Fibroblast of gingiva (primary cell): Measurements from ENCODE around the gene PTGES3L.

ENCODE experiments used
- DNase-seq: peaks from one replicate; pipeline ENCODE4 v3.0.0-alpha.2; 2011; ENCODE audit warnings: low read depth

Gene PTGES3L

DNA sequence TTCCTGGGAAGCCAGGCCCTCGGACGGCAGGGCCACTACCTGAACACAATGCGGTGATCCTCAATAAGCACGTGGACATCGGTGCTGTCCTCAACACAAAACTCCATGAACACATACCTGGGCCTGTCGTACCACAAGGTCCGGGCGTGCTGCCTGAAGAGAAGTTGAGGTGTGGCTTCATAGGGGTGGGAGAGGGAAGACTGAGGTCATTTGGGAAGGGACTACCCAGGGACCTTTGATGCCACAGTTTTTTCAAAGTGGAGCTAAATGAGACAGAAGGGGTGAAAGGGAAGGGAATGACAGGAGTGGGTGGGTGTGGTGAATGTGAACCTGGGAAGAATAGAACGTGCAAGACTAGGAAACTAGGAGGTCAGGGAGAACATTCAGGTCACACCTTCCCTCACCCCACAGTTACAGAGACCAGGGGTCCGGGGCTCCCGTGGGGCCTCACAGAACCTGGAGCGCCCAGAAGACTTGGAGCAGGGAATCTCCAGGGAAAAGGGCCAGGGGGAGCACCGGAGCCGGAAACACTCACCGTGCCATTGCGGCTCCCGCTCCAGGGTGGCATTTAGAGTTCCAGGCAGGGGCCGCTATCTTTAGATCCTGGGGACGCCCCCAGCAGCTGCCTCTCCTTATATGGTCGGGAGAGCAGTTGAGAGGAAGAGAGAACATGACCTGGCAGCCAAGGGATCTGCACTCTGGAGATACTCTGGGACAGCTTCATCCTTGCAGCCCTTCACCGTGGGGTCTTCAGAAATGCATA, at the start of gene PTGES3L:
Gene PTGES3L, minus strand, starts transcription at position 570 of the 763 bp plus-strand sequence. Its CDS starts 27 bp downstream, at position 543.
- no peak for DNase-seq

DNA sequence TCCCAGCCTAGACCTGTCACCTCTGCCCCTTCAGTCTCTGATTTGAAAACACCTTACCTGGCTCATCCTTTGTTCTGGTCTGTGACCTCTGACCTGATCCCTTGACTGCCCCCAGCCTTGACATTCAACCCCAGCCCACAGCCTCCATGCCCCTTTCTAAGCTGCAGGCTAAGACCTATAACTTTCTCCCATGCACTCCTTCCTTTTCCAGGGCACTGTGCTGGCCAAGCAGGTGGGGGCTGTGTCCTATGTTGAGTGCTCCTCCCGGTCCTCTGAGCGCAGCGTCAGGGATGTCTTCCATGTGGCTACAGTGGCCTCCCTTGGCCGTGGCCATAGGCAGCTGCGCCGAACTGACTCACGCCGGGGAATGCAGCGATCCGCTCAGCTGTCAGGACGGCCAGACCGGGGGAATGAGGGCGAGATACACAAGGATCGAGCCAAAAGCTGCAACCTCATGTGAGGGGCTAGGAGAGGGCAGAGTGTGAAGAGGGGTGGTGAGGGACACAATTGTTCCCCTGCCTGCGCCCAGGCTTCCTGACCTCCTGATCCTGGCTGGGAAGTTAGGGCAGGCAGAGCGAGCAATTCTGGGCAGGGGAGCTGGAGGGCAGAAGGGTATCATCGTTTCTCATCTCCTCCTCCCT, 48.5 kb upstream of the PTGES3L start:
- DNase-seq: no peak

DNA sequence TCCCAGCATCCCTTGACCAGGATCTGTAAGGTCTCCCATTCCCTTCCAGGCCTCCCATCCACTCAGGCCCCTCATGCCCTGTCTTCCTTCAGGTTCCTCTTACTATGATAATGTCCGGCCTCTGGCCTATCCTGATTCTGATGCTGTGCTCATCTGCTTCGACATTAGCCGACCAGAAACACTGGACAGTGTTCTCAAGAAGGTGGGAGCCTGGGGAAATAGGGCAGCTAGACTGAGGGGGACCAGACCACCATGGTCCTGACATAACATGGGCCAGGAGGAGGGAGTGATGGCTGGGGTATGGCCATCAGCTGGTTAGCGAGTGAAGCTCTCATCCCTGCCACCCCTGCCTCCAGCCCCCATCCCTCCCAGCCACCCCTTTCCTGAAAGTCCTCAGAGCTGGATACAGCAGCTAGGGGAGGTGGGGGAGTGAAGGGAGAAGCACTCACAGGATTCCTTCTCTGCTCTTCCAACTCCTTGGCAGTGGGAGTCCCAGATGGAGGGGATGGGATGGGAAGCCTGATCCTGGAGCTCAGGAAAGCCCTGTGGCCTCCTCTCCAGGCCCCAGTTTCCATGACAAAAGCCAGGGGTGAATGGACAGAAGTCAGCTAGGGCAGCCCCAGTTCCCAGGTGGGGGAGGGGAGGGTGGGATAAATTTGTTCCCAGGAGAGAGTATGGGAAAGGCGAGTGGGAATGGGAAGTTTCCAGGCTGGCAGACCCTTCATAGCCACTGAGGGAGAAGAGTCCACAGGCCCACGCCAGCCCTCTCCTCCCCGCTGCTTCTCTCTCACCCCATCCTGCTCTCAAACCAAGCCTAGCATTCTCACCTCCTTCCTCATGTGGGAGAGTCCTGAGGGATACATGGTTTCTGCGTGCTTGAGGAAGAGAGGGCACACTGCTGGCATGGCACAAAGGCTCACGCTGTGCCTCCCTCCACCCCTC, 47.5 kb upstream of the PTGES3L start:
- DNase-seq: no peak

DNA sequence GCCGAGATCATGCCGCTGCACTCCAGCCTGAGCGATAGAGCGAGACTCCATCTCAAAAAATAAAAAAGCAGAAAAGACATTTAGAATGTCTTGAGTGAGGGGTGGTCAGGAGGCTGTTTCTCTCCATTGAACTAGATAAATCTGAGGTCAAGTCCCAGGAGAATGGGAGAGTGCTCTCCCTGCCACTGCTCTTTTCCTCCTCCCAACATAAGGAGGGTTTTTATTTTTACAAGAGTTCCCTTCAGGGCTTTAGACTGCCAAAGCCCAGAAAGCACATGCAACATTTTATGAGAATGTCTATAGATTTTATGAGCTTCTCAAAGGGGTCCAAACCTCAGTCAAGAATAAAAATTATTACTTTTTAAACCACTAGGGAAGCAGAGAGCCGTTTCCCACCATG, 46.7 kb upstream of the PTGES3L start:
- DNase-seq: no peak

DNA sequence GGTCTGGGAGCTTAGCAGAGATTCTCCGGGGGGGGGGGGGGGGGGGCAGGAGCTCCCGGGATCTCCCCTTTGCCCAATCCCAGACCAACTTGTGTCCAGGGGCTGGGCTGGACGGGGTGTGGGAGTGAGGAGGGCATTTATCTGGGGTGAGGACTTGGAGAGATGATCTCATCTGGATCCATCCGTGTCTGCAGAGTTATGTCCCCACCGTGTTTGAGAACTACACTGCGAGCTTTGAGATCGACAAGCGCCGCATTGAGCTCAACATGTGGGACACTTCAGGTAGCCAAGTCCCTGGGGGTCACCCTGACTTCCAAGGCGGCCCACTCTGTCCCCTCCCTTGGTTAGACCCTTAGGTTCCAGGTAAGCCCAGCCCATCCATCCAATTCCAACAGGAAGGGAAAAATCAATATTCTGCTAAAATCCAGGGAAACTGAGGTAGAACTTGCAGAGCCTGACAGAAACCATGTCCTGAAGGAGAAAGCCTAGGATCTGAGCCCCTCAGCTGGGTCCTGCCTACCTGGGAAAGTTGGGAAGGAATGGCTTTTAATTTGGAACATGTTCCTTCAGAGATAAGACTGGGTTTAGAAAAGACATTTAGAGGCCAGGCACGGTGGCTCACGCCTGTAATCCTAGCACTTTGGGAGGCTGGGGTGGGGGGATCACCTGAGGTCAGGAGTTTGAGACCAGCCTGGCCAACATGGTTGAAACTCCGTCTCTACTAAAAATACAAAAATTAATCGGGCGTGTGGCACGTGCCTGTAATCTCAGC, 46.1 kb upstream of the PTGES3L start:
- DNase-seq: no peak

DNA sequence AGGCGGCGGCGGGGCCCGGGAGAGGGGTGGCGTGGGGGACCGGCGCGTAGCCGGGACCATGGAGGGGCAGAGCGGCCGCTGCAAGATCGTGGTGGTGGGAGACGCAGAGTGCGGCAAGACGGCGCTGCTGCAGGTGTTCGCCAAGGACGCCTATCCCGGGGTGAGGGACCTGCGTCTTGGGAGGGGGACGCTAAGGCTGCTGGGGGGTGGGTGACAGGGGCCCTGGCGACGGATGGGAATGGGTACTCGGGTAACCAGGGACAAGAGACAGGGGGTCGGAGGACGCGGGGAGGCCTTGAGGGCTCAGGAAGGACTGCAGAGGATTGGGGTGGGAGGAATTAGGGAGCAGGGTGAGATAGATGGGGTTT, 45.4 kb upstream of the PTGES3L start:
- no peak for DNase-seq

DNA sequence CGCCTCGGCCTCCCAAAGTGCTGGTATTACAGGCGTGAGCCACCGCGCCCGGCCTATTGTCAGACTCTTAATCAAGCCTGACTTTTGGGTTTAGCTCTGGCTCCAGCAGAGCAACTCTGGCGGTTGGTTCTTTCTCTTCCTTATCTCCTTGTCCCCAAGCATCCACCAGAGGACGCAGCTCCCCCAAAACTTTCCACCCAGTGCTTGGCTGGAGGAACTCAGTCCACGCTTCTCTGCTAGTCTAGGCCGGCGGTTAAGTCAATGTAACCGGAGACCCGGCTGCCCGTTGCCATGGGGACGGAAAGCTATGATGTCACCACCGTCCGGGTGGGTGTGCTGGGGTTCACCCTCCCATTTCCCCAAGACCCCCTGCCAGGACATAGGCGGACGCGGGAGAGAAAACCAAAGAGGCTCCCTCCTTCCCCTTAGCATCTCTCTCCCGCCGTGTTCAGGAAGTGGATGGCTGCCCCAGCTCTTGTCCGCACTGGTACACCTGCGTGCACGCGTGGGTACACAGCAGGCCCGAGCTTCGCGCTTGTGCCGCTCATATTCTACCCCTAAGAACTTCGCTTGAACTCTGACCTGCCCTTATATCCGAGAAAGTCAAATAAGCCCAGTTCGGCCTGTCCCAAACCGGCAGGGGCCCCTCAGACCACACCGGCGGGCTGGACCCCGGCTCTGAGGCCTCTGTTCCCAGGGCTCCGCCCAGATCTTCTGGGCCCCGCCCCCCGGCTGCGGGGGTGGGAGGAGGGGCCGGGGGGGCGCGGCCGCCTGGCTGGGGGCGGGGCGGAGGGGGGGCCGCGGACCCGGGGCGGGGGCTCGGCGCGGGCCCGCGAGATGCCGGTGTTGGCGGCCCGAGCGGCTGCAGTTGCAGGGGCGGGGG, 44.8 kb upstream of the PTGES3L start, which contains the start of gene RND2:
Gene RND2, plus strand, starts transcription at position 825 of the 883 bp plus-strand sequence. CDS start 117 bp downstream, outside the sequence.
- DNase-seq: peak; percentile 93

DNA sequence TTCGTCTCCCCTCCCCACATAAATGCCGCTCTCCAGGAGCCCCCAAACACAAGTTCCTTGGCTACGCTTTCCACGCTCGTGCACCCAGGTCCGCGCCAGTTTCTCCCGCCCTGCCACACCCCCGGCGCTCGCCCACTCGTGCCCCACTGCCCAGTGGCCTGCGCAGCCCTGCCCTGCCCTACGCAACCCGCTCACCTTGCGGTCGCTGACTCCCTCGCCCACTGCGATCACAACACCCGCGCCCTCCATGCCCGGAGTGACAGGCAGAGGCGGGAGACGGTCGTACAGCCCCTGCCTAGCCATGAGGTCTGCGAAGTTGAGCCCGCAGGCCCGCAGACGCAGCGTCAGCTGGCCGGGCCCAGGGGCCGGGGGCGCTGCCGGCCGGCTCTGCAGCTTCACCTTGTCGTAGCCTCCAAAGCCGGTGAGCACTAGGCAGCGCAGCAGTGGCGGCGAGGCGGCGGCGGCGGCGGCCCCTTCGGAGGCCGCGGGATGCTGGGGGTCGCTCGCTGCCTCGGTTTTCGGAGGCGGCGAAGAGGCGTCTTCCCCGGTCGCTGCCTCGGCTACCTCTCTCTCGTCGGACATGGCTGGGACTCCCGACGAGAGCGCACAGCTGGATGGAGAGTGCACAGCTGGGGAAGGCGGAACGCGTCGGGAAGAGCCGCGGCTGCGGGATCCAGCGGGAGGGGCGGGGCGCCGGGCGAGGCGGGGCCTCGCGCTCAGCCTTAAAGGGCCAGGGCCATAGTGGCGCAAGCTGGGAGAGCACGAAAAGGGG, 42.0 kb upstream of the PTGES3L start, which contains the start of gene VAT1:
Gene VAT1, minus strand, starts transcription at position 645 of the 772 bp plus-strand sequence. Its CDS starts 63 bp downstream, at position 582.
- peak; percentile 69 for DNase-seq

DNA sequence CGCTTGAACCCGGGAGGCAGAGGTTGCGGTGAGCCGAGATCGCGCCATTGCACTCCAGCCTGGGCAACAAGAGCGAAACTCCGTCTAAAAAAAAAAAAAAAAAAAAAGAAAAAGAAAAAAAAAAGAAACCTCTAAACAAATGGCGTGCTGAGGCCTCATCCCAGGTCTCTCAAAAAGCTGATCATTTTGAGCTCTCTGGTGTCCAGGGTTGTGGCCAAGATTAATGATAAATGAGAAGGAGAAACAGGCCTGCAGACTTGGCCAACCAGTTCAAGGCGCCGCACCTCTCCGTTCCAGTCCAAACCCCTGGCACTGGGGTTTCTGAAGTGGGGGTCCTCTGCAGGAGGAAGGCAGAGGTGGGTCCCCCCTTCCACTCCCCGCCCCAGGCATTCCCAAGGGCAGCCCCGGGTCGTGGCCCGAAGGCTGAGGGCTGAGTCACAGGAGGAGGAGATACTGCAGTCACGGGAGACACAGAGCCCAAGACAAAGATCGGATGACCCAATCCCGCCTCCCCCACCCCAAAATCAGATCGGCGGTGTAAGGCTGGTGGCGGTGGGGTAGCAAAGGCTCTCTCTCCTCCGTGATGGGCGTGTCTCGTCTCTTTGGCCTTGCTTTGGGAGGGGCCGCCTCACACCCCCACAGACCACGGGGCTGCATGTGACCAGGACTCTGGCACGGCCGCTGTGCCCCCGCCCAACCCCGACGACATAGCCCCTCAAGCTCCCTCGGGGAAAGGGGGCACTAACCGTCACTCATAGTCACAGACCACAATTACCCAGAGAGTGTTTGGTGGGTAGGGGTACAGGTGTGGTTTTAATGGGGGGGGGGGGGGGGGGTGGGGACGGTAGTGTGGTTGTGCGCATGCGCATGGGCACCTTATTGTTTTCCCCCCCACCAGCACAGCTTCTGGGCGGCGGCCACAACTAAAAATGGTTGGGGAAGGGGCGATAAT, 41.2 kb upstream of the PTGES3L start:
- DNase-seq: peak; percentile 70

DNA sequence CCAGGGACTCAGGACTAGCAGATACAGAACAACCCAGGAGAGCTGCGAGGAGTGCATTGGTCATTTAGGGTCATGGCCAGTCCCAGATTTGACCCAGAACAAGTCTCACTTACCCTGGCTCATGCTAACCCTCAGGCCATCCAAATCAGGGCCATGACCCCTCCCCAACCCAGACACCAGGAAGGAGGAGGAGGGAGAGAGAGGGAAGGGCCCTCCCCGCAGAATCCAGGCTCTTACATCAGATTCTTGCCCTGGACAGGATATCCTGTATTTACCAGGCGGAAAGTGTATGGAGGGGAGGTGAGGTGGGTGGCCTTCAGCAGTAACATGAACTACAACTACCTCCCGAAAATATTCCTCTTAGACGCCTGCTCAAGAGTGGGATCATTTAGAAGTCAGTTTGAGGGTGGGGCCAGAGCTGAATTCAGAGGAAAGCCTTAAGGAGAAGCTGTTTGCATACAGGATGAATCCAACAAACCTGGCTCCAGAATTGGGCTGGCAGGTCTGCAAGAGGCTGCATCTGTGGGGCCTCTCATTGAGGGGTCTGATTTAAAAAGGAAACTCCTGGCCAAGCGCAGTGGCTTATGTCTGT, 40.2 kb upstream of the PTGES3L start:
- no peak for DNase-seq

DNA sequence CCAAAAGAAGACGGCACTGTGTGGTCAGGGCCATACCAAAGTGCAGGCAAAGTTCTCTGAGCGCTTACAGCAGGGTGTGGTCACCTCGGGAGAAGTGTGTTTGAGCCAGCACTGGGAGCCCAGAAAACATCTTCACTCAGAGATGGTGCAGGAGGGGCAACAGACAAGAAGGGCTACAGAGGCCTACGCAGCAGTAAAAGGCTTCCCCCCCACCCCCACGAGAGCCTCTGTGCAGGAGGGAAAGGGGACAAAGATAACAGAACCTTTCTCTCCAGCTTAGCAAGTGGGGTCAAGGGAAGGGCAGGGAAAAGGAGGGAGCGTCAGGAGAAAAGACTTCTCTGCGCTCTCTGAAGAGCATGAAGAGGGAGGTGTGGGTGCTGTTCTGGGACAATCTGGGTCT, 39.5 kb upstream of the PTGES3L start:
- no peak for DNase-seq

DNA sequence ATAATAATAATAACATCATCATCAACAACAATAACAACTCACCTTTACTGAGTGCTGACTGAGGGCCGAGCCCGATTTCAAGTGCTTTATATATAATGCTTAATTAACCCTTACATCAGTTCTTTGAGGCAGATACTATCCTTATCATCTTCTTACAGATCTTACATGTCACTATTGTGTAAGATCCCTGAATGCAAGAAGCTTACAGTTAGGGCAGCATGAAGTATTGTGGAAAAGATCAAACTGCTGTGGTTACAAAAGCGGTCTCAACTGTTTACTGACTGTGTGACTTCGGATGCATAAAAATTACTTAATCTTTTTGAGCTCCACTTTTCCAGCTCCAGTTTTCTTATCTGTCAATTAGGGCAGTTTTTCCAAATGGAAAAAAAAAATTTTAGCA, 39.1 kb upstream of the PTGES3L start:
- peak; percentile 54 for DNase-seq

DNA sequence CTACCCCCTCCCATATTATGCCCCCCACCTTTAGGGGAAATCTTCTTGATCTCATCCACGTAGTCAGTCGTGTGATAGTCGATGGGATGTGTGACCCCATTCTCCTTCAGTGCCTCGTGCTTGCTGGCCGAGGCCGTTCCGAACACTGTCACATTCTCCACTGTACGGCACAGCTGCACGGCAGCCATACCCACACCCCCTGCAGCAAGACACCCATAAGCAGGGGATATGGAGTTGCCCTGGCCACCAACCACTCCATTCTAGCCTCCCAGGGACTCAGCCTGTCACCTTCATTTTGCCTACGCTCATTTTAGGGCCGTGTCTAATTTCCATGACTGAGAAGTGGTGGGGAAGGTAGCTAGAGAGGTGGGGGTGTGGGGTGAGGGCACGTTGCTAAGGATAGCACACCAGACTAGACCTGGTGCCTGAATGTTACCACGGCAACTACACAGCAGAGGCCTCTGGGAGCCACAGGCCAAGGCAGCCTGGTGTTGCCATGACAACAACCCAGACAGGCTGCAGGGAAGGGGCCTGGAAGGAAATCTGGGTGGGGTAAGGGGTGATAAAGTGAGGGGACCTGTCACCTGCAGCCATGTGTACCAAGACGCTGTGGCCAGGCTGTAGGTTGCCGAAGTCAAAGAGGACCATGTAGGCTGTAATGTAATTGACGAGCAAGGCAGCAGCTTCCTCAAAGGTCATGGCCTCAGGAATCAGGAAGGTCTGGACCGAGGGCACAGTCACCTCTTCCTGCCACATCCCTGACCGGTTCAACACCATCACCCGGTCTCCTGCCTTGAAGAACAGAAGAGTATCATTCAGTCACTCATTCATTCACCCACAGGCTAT, 38.4 kb upstream of the PTGES3L start:
- DNase-seq: no peak

DNA sequence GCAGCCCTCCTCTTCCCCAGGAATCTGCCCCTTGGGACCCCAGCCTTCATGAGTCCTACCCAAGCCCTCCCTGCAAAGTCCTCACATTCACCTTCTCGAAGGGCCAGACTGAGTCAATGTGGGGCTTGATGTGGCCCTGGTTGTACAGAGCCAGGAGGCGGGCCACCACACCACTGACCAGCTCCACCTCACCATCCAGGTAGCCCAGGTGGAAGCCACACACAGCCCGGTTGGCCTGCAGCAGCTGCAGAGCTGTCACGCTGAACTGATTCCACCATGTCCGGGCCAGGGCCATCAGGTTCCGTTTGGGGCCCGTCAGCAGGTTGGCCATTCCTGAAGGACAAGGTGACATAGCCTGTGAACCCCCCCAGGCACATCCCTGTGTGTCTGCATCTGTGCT, 36.3 kb upstream of the PTGES3L start:
- no peak for DNase-seq

DNA sequence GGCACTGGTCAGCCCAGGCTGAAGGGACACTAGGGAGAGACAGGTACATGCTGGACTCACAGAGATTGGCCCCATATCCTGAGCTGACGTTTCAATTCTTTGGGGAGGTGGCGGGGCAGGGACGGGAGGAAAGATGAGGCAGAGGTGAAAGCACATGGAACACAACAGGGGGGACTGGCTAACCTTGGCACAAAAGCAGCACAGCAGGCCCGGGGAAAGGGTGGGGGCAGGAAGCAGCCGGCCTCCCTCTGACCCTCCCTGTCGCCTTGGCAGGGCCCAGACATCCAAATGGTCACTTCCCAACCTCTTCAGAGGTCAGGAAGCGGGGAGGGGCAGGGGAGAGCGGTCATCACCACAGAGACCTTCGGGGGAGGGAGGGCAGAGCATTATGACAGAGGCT, 35.7 kb upstream of the PTGES3L start:
- DNase-seq: no peak

DNA sequence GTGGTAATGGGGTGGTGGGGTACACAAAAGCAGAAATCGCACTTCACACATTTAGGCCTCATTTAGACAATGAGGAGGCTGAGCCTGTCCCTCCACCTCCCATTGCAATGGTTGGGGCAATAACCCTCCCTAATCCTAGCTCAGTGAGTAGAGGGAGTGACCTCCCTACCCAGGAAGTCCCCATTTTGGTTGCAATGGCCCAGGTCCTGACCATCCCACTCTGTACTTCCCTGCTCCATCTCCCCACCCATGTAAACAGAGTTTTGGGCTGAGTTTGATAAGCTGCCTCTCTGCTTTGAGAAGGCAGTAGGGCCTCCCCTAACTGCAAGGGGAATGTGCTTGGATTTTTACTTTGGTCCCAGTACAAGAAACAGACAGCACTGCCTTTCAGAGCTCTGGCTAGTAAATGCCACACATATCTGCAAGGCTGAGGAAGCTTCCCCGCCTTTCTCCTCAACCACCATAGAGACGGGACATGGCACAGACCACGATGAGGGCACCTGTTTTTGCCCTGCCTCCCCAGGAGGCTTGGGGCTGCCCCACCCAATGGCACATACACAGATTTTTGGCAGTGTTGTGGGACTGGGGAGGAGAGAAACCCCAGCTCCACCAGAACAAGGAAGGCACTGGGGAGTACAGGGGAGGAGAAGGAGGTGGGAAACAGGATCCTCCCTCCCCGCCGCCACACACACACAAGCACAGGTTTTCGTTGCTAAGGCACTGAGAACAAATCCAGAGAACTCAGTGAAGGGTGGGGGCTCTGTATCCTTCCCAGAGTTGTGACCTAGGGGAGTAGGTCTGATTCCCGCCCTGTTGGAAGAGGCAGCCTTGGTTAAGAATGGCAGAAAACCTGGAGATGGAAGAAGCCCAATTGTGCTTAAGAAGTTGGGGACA, 35.0 kb upstream of the PTGES3L start:
- no peak for DNase-seq
